GM23338 (cell line): ENCODE data around the gene THADA.

Source experiments
- EZH2 ChIP-seq: fragments of 200-600 bp; sonication (generic); IDR thresholded peaks from one replicate; pipeline ENCODE4 v1.8.0; 2017; ENCODE audit warnings: antibody characterized with exemption, mild to moderate bottlenecking, low read depth; ENCODE audit not compliant: unreplicated experiment
- POLR2AphosphoS5 ChIP-seq: IDR thresholded peaks from 2 replicates; pipeline ENCODE4 v1.6.1; 2016; ENCODE audit warnings: antibody characterized with exemption, low read depth
- STAT1 ChIP-seq: IDR thresholded peaks from one replicate; pipeline ENCODE4 v1.6.1; 2016; ENCODE audit warnings: antibody characterized with exemption; ENCODE audit not compliant: unreplicated experiment
- ZNF331 ChIP-seq: fragments of 250-450 bp; sonication (Bioruptor Pico); IDR thresholded peaks from 2 replicates; pipeline ENCODE4 v1.5.0; 2020; ENCODE audit warnings: low read depth, mild to moderate bottlenecking, moderate library complexity
- TF ChIP-seq, protein P1 (sequence below), 2 experiments: fragments of 200-600 bp in 1 of 2; sonication (generic) in 1 of 2; conservative IDR thresholded peaks; 2 replicates each; pipeline versions ENCODE4 v1.5.1 to v1.6.1; 2016 to 2017; ENCODE audit warnings: antibody characterized with exemption in 2 of 2, low read depth in 2 of 2, mild to moderate bottlenecking in 2 of 2, moderate library complexity in 1 of 2
- TF ChIP-seq, protein P2 (sequence below): IDR thresholded peaks from 2 replicates; pipeline ENCODE4 v1.6.1; 2016; ENCODE audit warnings: antibody characterized with exemption

- TF ChIP-seq, protein P1, sequence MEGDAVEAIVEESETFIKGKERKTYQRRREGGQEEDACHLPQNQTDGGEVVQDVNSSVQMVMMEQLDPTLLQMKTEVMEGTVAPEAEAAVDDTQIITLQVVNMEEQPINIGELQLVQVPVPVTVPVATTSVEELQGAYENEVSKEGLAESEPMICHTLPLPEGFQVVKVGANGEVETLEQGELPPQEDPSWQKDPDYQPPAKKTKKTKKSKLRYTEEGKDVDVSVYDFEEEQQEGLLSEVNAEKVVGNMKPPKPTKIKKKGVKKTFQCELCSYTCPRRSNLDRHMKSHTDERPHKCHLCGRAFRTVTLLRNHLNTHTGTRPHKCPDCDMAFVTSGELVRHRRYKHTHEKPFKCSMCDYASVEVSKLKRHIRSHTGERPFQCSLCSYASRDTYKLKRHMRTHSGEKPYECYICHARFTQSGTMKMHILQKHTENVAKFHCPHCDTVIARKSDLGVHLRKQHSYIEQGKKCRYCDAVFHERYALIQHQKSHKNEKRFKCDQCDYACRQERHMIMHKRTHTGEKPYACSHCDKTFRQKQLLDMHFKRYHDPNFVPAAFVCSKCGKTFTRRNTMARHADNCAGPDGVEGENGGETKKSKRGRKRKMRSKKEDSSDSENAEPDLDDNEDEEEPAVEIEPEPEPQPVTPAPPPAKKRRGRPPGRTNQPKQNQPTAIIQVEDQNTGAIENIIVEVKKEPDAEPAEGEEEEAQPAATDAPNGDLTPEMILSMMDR (conservative IDR thresholded peaks at IDR 0.05; ENCODE audit: low read depth in 2 of 2) = no peak
- no peak for TF ChIP-seq POLR2AphosphoS5
- TF ChIP-seq EZH2 = no peak
- no peak for TF ChIP-seq ZNF331
- TF ChIP-seq, protein P2, sequence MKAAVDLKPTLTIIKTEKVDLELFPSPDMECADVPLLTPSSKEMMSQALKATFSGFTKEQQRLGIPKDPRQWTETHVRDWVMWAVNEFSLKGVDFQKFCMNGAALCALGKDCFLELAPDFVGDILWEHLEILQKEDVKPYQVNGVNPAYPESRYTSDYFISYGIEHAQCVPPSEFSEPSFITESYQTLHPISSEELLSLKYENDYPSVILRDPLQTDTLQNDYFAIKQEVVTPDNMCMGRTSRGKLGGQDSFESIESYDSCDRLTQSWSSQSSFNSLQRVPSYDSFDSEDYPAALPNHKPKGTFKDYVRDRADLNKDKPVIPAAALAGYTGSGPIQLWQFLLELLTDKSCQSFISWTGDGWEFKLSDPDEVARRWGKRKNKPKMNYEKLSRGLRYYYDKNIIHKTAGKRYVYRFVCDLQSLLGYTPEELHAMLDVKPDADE = no peak
- TF ChIP-seq STAT1 = no peak
Observed at GRCh38 chr2:43273529-43273928, 322.3 kb downstream of the THADA start.
